Measurements from ENCODE around the gene CPXM2.

DNA sequence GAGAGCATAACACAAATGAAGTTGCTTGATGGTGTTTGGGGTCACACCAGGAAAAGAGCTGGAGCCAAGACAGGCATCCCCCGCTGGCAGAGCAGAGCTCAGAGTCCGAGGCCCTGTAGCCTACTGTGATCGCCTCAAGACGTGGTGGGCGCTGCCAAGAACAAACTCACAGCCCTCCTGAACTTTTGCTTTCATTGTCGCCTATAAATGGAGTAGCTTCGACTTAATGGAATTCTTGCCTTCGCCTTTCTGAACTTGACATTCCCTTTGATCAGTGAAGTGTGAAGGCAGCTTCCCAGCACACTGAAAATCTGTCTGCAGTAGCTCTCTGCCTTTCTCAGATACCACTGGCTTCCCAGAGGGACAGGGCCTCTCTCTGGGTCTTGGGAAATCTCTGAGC lies 21.3 kb downstream of the CPXM2 start:
- no peak for TF ChIP-seq EP300 (IDR thresholded peaks at IDR 0.05; ENCODE audit: borderline replicate concordance)
- no peak for TF ChIP-seq CEBPB (IDR thresholded peaks at IDR 0.05)
- TF ChIP-seq, protein P1, sequence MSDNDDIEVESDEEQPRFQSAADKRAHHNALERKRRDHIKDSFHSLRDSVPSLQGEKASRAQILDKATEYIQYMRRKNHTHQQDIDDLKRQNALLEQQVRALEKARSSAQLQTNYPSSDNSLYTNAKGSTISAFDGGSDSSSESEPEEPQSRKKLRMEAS (IDR thresholded peaks at IDR 0.05) = no peak
- TF ChIP-seq, protein P2, sequence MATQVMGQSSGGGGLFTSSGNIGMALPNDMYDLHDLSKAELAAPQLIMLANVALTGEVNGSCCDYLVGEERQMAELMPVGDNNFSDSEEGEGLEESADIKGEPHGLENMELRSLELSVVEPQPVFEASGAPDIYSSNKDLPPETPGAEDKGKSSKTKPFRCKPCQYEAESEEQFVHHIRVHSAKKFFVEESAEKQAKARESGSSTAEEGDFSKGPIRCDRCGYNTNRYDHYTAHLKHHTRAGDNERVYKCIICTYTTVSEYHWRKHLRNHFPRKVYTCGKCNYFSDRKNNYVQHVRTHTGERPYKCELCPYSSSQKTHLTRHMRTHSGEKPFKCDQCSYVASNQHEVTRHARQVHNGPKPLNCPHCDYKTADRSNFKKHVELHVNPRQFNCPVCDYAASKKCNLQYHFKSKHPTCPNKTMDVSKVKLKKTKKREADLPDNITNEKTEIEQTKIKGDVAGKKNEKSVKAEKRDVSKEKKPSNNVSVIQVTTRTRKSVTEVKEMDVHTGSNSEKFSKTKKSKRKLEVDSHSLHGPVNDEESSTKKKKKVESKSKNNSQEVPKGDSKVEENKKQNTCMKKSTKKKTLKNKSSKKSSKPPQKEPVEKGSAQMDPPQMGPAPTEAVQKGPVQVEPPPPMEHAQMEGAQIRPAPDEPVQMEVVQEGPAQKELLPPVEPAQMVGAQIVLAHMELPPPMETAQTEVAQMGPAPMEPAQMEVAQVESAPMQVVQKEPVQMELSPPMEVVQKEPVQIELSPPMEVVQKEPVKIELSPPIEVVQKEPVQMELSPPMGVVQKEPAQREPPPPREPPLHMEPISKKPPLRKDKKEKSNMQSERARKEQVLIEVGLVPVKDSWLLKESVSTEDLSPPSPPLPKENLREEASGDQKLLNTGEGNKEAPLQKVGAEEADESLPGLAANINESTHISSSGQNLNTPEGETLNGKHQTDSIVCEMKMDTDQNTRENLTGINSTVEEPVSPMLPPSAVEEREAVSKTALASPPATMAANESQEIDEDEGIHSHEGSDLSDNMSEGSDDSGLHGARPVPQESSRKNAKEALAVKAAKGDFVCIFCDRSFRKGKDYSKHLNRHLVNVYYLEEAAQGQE (IDR thresholded peaks at IDR 0.05; ENCODE audit: low read depth) = no peak
- TF ChIP-seq RAD21 (IDR thresholded peaks at IDR 0.05; ENCODE audit: low read depth) = no peak
- no peak for TF ChIP-seq FOXM1 (IDR thresholded peaks at IDR 0.05; ENCODE audit: borderline replicate concordance, low read depth)
- no peak for TF ChIP-seq TAF1 (IDR thresholded peaks at IDR 0.05; ENCODE audit: low read depth)

Data from Ishikawa (cell line).